NCI-H82 treated with DMSO at 0.1 percent for 48 hours (cell line): ENCODE measurements around the gene POU2F1.

Source experiments
- DNase-seq: peaks from one replicate; lab custom pipeline; 2025; ENCODE audit not compliant: unreplicated experiment; lab: John Stamatoyannopoulos, UW

Gene POU2F1

GRCh38 chr1:167270349-167271092 is 49.8 kb downstream of the POU2F1 start:
- no peak for DNase-seq

DNA sequence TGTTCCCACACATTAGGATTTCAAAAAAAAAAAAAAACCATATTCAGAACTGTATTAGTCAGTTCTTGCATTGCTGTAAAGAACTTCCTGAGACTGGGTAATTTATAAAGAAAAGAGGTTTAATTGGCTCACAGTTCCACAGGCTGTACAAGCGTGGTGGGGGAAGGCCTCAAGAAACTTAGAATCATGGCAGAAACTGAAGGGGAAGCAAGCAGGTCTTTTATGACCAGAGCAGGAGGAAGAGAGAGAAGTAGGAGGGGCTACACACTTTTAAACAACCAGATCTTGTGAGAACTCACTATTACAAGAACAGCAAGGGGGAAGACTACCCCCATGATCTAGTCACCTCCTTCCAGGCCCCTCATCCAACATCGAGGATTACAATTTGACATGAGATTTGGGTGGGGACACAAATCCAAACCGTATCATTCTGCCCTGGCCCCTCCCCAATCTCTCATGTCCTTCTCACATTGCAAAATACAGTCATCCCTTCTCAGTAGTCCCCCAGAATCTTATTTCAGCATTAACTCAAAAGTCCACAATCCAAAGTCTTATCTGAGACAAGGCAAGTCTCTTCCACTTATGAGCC is 51.8 kb downstream of the POU2F1 start:
- DNase-seq = peak; percentile 30

DNA sequence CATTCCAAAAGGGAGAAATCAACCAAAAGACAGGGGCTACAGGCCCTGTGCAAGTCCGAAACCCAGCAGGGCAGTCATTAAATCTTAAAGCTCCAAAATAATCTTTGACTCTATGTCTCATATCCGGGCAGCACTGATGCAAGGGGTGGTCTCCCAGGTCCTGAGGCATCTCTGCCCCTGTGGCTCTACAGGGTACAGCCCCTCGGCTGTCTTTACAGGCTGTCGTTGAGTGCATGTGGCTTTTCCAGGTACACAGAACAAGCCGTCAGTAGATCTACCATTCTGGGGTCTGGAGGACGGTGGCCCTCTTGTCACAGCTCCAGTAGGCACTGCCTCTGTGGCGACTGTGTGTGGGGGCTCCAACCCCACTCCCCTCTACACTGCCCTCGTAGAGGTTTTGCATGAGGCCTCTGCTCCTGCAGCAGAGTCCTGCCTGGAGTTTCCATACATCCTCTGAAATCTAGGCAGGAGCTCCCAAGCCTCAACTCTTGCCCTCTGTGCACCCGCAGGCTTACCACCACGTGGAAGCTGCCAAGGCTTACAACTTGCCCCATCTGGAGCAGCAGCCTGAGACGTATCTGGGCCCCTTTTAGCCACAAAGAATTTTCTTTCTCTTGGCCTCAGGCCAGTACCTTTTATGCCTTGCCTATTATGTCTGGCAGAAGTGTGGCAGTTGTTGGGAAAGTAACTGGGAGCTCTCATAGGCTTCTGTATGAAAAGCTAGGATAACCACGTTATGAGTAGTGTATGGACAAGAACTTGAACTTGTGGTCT is 52.5 kb downstream of the POU2F1 start:
- DNase-seq = peak; percentile 96

GRCh38 chr1:167274061-167274460 is 53.4 kb downstream of the POU2F1 start:
- DNase-seq = no peak

GRCh38 chr1:167276969-167277368 is 56.3 kb downstream of the POU2F1 start:
- DNase-seq = no peak

DNA sequence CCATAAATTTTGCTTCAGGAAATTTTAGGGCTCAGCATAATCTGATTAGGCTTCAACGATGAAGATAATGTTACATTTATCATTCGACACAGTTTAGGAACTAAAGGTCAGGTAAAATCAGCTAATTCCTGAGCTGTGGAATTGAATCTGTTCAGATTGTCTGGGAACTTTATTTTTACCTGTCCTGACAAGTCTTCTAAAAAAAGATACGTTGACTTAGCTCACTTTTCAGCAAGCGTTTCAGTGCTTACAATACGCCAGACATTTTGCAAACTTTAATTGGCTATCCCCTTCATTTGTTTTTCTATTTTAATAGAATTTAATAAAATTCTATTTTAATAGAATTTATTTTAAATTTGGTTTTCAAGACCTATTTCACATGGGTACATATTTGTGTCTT is 57.8 kb downstream of the POU2F1 start:
- DNase-seq = no peak

GRCh38 chr1:167280912-167281311 is 60.2 kb downstream of the POU2F1 start:
- peak; percentile 50 for DNase-seq

GRCh38 chr1:167288390-167289074 is 67.8 kb downstream of the POU2F1 start:
- no peak for DNase-seq

DNA sequence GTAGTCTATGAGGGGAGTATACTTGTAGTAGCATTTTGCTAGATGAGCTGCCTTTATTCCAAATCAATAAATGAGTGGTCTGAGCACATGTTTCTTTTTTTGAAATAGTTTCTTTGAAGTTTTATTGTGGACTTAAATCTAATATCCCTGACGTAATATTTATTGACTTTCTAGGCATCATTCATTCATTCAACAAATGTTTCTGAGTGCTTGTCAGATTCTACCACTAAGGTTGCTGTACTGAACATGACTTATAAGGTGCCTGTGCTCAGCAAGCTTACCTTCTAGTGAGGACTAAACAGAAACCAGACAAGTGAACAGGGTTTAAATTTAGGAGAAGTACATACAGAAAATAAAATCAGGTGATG is 68.4 kb downstream of the POU2F1 start:
- no peak for DNase-seq

DNA sequence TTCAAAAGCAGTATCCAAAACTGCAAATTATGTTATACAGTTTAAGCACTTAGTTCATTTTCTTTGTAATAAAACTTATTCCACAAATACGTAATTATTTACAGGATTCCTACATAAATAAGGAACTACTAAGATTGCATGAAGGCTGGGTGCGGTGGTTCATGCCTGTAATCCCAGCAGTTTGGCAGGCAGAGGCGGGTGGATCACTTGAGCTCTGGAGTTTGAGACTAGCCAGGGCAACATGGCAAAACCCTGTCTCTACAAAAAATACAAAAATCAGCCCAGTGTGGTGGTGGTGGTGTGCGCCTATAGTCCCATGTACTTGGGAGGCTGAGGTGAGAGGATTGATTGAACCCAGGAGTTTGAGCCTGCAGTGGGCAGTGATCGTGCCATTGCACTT is 69.3 kb downstream of the POU2F1 start:
- DNase-seq = no peak

DNA sequence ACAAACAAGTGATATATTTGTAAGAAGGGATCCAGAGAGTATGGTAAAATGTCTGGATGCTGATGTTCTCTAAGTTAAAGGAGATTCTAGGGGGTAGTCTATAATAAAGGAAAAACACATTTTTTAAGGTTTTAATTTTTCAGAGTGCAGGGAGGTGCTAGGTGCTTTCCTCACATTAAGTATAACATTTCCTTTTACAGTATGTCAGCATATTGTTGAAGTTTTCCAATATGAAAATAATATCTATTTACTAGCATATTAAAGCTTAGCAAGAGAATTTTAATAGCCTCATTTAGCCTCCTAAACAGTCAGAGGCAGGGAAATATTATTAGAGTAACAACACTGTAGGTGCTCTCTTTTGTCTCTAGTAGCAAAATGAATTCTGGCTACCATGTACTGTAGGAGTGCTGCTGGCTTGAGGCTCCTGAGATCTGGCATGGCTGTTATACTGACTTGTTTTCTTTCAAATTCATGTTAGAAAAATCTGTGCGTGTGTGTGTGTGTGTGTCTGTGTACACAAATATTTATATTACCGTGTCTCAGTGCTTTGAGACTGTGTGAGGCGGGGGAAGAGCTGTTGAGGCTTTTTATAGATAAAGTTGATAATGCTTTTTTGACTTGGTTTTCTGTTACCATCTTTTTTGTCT is 71.0 kb downstream of the POU2F1 start:
- no peak for DNase-seq

DNA sequence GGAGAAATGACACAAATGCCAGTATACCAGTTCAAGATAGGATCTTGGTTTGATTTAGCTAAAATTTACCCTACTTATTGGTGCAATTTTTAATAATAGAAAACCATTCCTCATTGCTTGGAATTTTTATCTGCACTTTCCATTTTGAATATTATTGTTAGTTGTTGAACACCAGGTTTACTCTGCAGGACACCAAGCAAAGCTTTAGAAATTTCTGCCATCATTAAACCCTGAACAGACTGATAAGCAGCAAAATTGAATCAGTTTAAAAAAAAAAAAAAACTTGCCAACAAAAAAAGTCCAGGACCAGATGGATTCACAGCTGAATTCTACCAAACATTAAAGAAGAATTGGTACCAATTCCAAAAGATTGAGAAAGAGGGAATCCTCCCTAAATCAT is 71.5 kb downstream of the POU2F1 start:
- DNase-seq = no peak

DNA sequence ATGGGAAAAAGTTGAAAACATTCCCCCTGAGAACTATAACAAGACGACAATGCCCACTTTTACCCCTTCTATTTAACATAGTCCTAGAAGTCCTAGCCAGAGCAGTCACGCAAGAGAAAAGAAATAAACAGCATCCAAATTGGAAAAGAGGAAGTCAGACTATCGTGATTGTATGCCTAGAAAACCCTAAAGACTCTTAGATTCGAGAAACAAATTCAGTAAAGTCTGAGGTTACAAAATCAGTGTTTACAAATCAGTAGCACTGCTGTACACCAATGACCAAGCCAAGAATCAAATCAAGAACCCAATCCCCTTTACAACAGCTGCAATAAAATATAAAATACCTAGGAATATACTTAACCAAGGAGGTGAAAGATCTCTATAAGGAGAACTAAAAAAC is 72.4 kb downstream of the POU2F1 start:
- no peak for DNase-seq

- DNase-seq = no peak
These were observed 73.8 kb downstream of the POU2F1 start for GRCh38 chr1:167294528-167294927.

DNA sequence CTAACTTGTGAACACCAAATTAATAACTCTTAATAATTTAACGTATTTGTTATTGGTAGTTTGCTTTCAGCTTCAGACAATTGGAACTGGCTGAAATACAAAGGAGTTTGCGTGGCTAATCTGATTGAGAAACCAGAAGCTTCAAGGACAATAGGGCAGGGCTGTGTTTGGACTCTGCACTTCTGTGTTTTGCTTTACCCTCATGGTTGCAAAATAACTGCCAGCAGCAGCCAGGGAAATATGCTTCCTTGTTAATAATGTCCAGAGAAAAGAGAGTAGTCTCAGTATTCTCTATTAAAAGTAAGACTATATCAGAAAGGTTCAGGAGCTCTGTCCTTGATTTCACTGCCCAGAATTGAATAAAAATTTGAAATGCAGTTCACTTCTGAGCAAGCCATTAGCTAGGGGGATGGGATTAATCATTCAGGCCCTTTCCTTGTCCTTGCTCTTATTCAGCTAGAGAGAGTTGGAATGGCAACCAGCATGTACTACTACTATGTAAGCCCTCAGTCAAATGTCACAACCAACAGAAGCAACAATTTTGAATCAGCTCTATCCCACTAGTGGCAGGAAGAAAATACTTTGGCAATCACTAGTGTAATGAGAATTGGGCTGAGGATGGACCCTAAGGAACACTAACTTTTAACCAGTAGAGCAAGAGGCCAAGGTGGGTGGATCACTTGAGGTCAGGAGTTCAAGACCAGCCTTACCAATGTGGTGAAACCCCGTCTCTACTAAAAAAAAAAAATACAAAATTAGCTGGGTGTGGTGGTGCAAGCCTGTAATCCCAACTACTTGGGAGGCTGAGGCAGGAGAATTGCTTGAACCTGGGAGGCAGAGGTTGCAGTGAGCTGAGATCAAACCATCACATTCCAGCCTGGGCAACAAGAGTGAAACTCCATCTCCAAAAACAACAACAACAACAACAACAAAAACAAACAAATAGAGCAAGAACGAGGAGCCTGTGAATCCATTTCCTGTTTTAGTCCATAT is 76.8 kb downstream of the POU2F1 start:
- no peak for DNase-seq

DNA sequence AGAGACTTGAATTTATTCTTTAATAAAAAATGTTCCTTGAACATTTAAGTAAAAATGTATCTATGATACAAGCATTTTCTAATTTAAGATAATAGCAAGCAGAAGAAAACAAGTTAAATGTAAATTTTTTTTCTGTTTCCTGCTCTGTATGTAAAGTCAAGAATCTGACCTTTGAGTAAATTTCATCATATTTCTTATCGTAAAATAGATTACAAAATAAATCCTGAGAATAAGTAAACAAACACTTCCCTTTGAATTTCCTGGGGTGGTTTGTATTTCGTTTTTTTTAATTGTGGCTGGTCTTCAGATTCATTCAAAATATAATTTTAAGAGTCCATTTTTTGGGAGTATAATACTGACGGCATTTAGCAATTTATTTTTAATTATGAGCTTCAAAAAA is 77.6 kb downstream of the POU2F1 start:
- DNase-seq = no peak

- DNase-seq = no peak
These were observed 80.7 kb downstream of the POU2F1 start for GRCh38 chr1:167301355-167301754.

- no peak for DNase-seq
These were observed 83.5 kb downstream of the POU2F1 start for GRCh38 chr1:167304165-167304564.

GRCh38 chr1:167305059-167305705 is 84.5 kb downstream of the POU2F1 start:
- no peak for DNase-seq
